ENCODE data around the gene RGS10.

DNA sequence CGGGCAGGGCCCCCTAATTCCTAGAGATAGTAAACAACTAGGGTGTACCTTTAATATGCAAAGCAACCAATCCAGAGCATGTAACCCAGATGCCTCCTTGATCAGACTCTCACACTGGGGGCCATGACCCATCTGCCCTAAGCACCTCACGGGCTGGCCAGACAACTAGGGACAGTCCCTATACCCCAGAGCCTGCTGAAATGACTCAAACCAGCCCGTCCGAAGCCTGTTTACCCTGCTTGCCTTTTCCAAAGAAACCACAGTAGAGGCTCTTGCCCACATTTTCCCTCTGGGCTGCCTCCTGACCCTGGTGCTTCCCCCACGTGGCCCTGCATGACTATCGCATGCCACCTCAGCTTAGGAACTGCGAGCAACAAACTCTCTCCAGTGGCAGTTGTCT is 46.2 kb downstream of the RGS10 start:
- TF ChIP-seq POLR2A (IDR thresholded peaks at IDR 0.05) (no peak), CTCF (IDR thresholded peaks at IDR 0.05) (no peak), POLR2AphosphoS5 (IDR thresholded peaks at IDR 0.05) (no peak), EP300 (IDR thresholded peaks at IDR 0.05) (no peak)
